Stimulated activated CD4-positive, alpha-beta T cell treated with anti-CD3 and anti-CD28 coated beads, Interleukin-4, amount 100 ng/mL, for 48 hours (primary cell): ENCODE measurements around the gene NT5DC4.
"Not testable (repeated sequence)": the region's sequence is repeated elsewhere in the genome, so short reads cannot be mapped to it uniquely, and the experiment has no call there.

ENCODE experiments used
- DNase-seq, 2 donors: peaks; one replicate each; pipeline ENCODE4 v3.0.0-alpha.2; 2020; ENCODE audit warnings: low read depth in 2 of 2

Gene NT5DC4

DNA sequence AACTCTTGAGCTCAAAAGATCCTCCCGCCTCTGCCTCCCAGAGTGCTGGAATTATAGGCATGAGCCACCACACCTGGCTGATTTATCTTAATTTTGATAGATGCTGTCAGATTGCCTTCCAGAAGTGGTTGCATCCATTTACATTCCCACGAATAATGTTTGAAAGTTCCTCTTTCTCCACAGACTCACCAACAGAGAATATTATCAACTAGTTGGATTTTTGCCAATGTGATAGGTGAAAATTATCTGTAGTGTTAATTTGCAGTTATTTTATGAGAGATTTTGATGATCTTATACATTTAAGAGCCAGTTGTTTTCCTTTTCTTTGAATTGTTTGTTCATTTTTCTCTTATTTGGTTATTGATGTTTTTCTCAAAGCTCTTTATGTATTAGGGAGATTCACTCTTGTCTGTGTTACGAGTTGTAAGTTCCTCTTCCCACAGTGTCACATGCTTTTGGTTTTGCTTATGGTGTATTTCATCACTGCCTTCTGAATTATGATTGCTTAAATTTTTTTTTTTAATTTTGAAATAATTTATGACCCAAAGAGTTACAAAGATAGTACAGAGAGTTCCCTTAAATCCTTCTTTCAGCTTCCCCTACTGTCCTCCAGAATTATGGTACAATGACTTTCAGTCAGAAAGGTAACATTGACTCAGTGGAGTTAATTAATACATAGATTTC, 20.7 kb upstream of the NT5DC4 start:
- no peak for DNase-seq

- DNase-seq: no peak
Measured at GRCh38 chr2:112701052-112701451, 19.8 kb upstream of the NT5DC4 start.

DNA sequence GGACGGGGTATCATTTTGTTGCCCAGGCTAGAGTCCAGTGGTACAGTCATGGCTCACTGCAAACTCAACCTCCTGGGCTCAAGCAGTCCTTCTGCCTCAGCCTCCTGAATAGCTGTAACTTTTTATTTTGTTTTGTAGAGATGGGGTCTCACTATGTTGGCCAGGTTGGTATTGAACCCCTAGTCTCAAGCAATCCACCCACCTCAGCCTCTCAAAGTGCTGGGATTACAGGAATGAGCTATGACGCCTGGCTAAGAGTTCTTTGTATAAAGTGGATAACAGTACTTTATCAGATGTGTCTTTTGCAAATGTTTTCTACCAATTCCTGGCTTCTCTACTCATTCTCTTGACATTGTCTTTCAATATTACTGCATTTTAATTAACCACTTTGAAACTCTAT, 17.1 kb upstream of the NT5DC4 start:
- no peak for DNase-seq

DNA sequence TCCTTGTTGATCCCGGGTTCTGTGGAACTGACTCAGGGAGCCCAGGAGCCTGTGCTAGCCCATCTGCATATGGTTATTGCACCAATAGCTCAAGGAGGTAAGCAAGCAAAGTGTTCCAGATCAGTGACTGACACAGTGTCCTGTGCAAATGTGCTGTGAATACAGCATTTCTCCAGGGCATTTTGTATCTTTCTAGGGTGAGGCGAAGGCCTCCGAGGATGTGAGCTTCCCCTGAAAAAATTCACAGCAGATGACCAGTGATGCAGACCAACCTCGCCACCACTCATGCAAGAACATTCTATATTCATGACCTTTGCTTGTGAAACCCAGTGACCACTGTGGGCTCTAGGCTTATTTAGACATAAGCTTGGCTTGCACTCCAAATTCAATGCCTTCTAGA, 15.2 kb upstream of the NT5DC4 start:
- no peak for DNase-seq

GRCh38 chr2:112706170-112706664, 14.6 kb upstream of the NT5DC4 start:
- peak in 1 of 2 donors; percentile 57 for DNase-seq

DNA sequence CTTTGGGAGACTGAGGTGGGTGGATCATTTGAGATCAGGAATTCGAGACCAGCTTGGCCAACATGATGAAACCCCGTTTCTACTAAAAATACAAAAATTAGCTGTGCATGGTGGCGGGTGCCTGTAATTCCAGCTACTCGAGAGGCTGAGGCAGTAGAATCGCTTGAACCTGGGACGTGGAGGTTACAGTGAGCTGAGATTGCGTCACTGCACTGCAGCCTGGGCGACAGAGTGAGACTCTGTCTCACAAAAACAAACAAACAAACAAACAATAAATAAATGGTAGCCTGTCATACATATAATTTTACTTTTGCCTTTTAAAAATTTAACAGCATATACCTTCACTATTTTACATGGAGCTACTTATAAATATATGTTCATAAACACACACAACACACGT, 13.9 kb upstream of the NT5DC4 start:
- not testable (repeated sequence) for DNase-seq

DNA sequence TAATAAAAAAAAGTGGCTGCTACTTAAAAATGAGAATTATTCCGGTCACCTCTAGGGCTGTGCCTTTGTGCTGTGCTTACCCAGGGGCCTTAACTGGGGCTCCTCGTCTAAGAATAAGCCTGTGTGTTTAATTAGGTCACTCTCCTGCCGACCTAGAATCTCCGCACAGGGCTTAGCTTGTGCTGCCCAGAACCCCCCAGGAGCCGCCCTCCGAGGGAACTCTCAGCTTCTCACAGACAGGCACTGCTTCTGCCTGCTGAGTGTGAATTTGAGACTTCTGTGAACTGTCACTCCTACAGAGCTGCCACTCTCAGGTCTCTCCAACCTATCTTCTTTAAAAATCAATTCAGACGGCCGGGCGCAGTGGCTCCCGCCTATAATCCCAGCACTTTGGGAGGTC, 11.9 kb upstream of the NT5DC4 start:
- no peak for DNase-seq

DNA sequence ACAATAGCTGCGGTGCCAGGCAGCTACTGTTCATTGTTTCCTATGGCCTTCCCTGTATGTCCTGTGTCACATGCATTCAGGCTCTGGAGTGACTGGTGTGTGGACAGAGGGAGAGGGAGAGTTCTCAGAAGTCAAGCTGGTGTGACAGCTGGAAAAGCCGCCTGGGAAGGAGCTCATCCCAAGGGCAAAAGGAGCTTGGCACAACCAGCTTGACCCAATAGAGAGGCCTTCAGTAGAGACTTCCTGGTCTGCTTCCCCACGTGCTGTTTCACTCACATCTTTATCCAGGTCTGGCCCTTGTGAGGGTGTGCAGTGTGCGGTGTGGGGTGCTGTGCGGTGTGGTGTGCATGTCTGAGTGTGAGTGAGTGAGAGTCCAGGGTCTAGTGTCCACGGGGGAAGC, 11.1 kb upstream of the NT5DC4 start:
- no peak for DNase-seq

DNA sequence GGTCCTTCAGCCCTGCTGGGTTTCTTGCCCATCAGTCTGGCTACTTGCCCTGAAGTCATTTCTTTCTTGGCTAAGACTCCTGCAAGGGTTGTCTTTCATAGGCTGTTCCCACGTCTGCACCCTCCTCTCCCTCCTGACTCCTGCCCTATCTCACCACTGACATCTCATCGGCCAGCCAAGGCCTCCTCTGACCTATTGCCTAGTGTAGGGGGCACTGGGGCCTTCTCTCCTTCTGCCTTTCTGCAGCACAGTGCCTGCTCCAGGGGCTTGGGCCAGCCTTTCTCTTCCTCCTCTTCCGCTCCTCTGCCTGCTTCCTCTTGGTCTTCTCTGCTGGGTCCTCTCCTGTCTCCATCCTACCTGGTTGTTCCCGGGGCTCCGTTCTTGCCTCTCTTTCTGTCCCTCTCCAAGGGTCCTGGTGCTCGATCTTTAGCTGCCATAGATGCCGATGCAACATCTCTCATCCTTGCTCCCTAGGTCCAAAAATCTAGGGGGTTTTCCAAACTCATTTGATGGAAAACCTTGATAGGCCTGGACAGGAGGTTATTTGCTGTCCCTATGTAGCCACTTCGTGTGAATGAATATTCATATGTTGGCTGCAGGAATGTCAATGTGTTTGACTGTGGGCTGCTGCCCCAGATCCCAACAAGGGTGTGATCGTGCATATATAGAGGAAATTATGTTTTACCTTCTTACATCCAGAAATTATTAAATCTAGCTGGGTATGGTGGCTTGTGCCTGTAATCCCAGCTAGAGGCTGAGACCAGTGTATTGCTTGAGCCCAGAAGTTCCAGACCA, 9.7 kb upstream of the NT5DC4 start:
- DNase-seq: no peak

- DNase-seq: no peak
Measured at GRCh38 chr2:112712465-112712864, 8.4 kb upstream of the NT5DC4 start.

- peak; percentile 62 to 63 for DNase-seq
Measured at GRCh38 chr2:112712903-112713584, 7.8 kb upstream of the NT5DC4 start.

GRCh38 chr2:112713585-112713925, 7.3 kb upstream of the NT5DC4 start:
- DNase-seq: no peak

- DNase-seq: no peak
Measured at GRCh38 chr2:112713926-112714325, 6.9 kb upstream of the NT5DC4 start.

DNA sequence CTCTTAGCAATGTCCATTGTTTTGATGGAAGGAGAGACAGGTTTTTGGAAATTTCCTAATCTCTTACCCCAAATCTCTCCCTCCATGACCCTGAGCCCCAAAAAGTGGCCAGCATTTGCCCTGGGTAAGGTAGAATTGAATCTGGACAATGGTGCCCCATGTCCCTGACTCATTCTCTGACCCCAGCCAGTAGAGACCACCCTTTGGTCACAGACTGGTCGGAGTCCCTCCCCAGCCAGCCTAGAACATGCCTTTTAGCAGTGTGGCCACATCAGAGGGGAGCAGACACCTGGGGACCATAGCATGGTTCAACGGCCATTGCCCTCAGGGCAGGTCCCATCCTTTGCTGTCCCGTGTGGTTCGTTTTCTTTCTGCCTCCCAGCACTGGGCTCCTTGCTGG, 6.5 kb upstream of the NT5DC4 start:
- no peak for DNase-seq

- DNase-seq: no peak
Measured at GRCh38 chr2:112714836-112715631, 5.8 kb upstream of the NT5DC4 start.

DNA sequence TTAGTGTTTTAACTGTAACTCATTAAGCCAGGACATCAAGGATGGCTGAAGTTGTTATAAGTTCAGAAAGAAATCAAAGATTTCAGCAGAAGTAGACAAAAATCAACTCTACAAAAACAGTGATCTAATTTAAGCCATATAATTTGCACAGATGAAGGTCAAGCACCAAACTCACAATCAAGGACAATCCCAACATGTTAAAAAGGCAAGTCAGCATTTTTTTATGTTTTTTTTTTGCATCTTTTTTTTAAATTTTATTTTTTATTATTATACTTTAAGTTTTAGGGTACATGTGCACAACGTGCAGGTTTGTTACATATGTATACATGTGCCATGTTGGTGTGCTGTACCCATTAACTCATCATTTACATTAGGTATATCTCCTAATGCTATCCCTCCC, 4.7 kb upstream of the NT5DC4 start:
- not testable (repeated sequence) for DNase-seq

DNA sequence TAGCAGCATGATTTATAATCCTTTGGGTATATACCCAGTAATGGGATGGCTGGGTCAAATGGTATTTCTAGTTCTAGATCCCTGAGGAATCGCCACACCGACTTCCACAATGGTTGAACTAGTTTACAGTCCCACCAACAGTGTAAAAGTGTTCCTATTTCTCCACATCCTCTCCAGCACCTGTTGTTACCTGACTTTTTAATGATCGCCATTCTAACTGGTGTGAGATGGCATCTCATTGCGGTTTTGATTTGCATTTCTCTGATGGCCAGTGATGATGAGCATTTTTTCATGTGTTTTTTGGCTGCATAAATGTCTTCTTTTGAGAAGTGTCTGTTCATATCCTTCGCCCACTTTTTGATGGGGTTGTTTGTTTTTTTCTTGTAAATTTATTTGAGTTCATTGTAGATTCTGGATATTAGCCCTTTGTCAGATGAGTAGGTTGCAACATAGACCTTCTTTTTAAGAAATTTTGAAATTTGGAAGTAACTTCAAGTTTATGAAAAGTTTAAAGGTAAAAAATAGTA, 3.9 kb upstream of the NT5DC4 start:
- not testable (repeated sequence) for DNase-seq

GRCh38 chr2:112718863-112719370, 1.9 kb upstream of the NT5DC4 start:
- no peak for DNase-seq

- no peak for DNase-seq
Measured at GRCh38 chr2:112721819-112722522, 1.2 kb downstream of the NT5DC4 start.

- DNase-seq: no peak
Measured at GRCh38 chr2:112722816-112723546, 2.2 kb downstream of the NT5DC4 start.
